DND-41 (cell line): ENCODE measurements around the gene LORICRIN.

Source experiments
- ATAC-seq: fragments of 200-7000 bp; cut with Tn5 transposase; 3 replicates; pipeline ENCODE4 v1.9.1; 2021; ENCODE audit warnings: low read depth; ENCODE audit not compliant: insufficient read depth
- DNase-seq: peaks from one replicate; pipeline ENCODE4 v3.0.0-alpha.2; 2020
- H2AFZ ChIP-seq: 2 replicates; pipeline ENCODE4 v1.6.0; 2012; ENCODE audit warnings: low read depth, low read length
- H3K27ac ChIP-seq: 2 replicates; pipeline ENCODE4 v1.5.1; 2012; ENCODE audit warnings: low read length, inconsistent platforms
- H3K27me3 ChIP-seq: fragments of 200-600 bp; sonication (generic); 2 replicates; pipeline ENCODE4 v1.6.0; 2012; ENCODE audit warnings: low read length, mild to moderate bottlenecking, inconsistent platforms; ENCODE audit not compliant: insufficient read depth, poor library complexity
- H3K36me3 ChIP-seq: 2 replicates; pipeline ENCODE4 v1.5.1; 2012; ENCODE audit warnings: low read length, inconsistent platforms; ENCODE audit not compliant: insufficient read depth
- H3K4me1 ChIP-seq: 2 replicates; pipeline ENCODE4 v1.5.1; 2012; ENCODE audit warnings: mild to moderate bottlenecking, low read length; ENCODE audit not compliant: insufficient read depth
- H3K4me2 ChIP-seq: 2 replicates; pipeline ENCODE4 v1.6.0; 2012; ENCODE audit warnings: mild to moderate bottlenecking, moderate library complexity, low read length, inconsistent platforms; ENCODE audit not compliant: insufficient read depth
- H3K4me3 ChIP-seq, 2 experiments: fragments of 200-600 bp in 1 of 2; shearing (Covaris generic) in 1 of 2; 2 replicates each; pipeline ENCODE4 v1.5.1; 2012 to 2016; ENCODE audit warnings: inconsistent platforms in 2 of 2, low read length in 2 of 2, mild to moderate bottlenecking in 2 of 2, low read depth in 1 of 2, moderate library complexity in 1 of 2
- H3K79me2 ChIP-seq: 2 replicates; pipeline ENCODE4 v1.6.0; 2012; ENCODE audit warnings: low read length, inconsistent platforms; ENCODE audit not compliant: insufficient read depth
- H3K9ac ChIP-seq: 2 replicates; pipeline ENCODE4 v1.6.0; 2012; ENCODE audit warnings: low read depth, mild to moderate bottlenecking, inconsistent platforms, low read length, moderate library complexity
- H3K9me3 ChIP-seq: 2 replicates; pipeline ENCODE4 v1.5.1; 2012; ENCODE audit warnings: low read length, moderate library complexity, mild to moderate bottlenecking, inconsistent platforms; ENCODE audit not compliant: insufficient read depth, severe bottlenecking
- H4K20me1 ChIP-seq: 2 replicates; pipeline ENCODE4 v1.6.0; 2012; ENCODE audit warnings: low read length; ENCODE audit not compliant: insufficient read depth
- CTCF ChIP-seq: IDR thresholded peaks from 2 replicates; pipeline ENCODE4 v1.5.1; 2012; ENCODE audit warnings: borderline replicate concordance, low read length, moderate library complexity, mild to moderate bottlenecking; ENCODE audit not compliant: poor library complexity, severe bottlenecking; ENCODE audit errors: extremely low read depth
- EZH2 ChIP-seq: IDR thresholded peaks from 3 replicates; pipeline ENCODE4 v1.6.1; 2012; ENCODE audit warnings: borderline replicate concordance, low read depth, mild to moderate bottlenecking, moderate library complexity, low read length, inconsistent platforms; ENCODE audit not compliant: severe bottlenecking

LORICRIN gene

GRCh38 chr1:153309441-153309840 is 50.0 kb downstream of the LORICRIN start:
- no peak overlapping the region for H2AFZ ChIP-seq
- DNase-seq (no peak), ATAC-seq (no peak)
- H3K4me3 ChIP-seq: no peak overlapping the region
- no peak overlapping the region for H3K27ac ChIP-seq
- no peak overlapping the region for H3K9ac ChIP-seq
- no peaks in the 10 kb centered on the region for H3K79me2 ChIP-seq
- no peak for TF ChIP-seq EZH2
- TF ChIP-seq CTCF: no peak
- peaks cover 22% of the 10 kb centered on the region for H3K27me3 ChIP-seq
- no peak overlapping the region for H3K4me2 ChIP-seq
- no peaks in the 10 kb centered on the region for H3K36me3 ChIP-seq
- H3K9me3 ChIP-seq: no peaks in the 10 kb centered on the region
- H3K4me1 ChIP-seq: no peaks in the 10 kb centered on the region
- H4K20me1 ChIP-seq: no peaks in the 10 kb centered on the region; the same call in 1 of the 2 replicates

- DNase-seq (no peak), ATAC-seq (no peak)
- Histone ChIP-seq H3K4me2 (no peak overlapping the region), H3K27ac (no peak overlapping the region), H3K9ac (no peak overlapping the region), H2AFZ (no peak overlapping the region), H3K79me2 (no peaks in the 10 kb centered on the region), H3K36me3 (no peaks in the 10 kb centered on the region), H4K20me1 (no peaks in the 10 kb centered on the region; the same call in 1 of the 2 replicates), H3K27me3 (peaks cover 17% of the 10 kb centered on the region), H3K4me1 (no peaks in the 10 kb centered on the region), H3K9me3 (no peaks in the 10 kb centered on the region), H3K4me3 (no peak overlapping the region)
- TF ChIP-seq CTCF (no peak), EZH2 (no peak)
Observed at GRCh38 chr1:153310526-153310925, 51.0 kb downstream of the LORICRIN start.
